Germinal center (tissue), 1 donor: ENCODE results near the gene OTOF.

ENCODE experiments used
- DNase-seq: peaks from one replicate; pipeline ENCODE4 v3.0.0; 2012; ENCODE audit warnings: mixed read lengths, low spot score

Gene OTOF

GRCh38 chr2:26500406-26500805, 22.5 kb upstream of the OTOF start:
- no peak for DNase-seq

GRCh38 chr2:26495705-26496297, 17.9 kb upstream of the OTOF start:
- no peak for DNase-seq

- DNase-seq, result no peak
Observed at GRCh38 chr2:26494891-26495290, 17.0 kb upstream of the OTOF start.

GRCh38 chr2:26494199-26494598, 16.3 kb upstream of the OTOF start:
- no peak for DNase-seq

DNA sequence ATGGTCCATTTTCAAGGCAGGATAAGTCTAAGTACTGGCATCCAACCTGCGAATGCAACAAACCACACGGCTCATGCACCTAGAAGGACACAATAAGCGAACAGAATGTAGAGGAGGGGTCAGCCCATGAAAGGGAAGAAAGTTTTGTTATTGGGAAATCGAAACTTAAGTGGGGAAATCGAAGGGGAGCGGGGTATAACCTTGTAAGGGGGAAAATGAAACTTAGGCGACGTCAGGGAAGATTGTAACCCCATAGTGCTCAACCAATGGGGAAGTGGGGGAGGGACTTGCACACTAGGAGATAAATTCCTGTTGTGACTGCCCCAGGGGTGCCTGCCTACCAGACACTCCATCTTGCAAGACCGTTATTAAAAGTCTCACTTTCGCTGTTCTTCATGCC, 15.6 kb upstream of the OTOF start:
- no peak for DNase-seq

GRCh38 chr2:26492749-26493515, 15.0 kb upstream of the OTOF start:
- no peak for DNase-seq

DNA sequence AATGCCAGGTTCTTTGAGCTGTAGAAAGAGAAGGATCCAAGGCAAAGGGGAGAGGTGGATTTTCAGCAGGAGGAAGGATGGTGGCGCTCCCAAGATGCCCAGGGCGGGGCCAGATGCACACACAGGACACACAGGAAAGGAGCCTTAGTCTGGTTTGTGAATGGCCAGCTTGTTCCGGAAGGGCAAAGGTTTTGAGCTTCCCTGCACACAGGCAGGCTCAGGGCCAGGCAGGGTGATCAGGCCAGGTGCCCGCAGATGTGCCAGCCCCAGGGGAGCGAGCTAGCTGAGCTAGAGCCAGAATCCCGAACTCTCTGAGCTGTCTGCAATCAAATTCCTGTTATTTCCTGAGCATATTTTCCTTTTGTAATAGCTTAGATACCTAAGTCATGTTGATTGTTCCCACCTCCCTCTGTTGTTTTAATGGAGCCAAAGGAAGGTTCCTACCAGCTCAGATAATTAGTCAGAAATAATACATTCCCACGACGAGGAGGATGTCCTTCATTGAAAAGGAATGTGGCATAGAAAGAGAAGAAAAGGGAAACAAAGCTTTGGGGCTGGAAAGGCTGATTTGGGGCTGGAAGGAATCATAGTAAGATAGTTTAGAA, 13.7 kb upstream of the OTOF start:
- DNase-seq, result no peak

- DNase-seq, result no peak
Observed at GRCh38 chr2:26489213-26489850, 11.4 kb upstream of the OTOF start.

DNA sequence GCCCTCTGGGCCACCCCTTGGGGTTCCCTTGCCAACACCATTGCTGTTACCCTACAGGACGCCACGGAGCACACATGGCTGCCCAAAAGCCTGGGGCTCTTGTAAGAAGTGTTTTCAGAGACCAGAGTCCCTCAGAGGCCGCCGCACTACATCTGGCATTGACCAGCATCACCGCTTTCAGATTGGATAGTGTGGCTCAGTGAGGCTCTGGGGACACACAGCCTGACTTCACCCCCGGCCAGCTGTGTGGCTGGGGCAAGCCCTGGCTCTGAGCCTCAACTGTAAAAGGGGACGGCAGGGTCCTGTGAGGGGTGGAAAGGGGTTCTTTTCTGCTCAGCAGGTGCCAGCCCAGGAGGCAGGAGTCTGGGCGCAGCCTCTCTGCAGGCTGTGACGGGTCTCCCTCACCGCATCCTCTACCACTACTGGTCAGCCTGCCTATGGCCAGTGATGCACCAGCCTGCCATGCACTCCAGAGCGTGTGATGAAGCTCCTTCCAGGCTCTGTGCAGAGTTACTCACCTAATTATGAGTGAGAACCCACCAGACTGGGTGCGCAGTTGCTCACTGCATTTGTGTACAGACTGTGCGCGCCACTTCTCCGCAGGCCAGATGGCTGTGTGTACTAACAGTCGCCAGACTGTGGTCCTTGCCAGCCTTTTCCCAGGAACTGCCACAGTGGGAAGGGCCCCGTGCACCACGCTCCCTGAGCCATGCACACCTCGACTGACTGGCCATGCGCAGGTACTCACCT, 10.7 kb upstream of the OTOF start:
- DNase-seq, result no peak

DNA sequence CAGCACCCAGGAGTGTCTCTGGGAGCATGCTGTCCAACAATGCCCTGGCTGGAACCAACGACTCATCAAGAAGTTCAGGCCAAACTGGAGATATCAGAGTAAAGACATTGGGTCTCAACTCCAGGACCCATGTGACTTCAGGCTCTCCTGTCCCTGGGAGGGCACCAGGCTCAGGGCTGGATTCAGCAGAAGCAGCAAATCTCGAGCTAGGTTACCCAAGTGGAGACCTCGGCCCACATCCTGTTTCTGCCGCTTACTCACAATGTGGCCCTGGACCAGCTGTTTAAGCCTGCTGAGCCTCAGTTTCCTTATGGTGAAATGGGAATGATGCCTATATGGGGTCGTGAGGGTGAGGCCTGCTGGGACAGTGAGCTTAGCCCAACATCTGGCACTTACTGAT, 9.3 kb upstream of the OTOF start:
- no peak for DNase-seq

GRCh38 chr2:26486789-26487188, 8.9 kb upstream of the OTOF start:
- no peak for DNase-seq

DNA sequence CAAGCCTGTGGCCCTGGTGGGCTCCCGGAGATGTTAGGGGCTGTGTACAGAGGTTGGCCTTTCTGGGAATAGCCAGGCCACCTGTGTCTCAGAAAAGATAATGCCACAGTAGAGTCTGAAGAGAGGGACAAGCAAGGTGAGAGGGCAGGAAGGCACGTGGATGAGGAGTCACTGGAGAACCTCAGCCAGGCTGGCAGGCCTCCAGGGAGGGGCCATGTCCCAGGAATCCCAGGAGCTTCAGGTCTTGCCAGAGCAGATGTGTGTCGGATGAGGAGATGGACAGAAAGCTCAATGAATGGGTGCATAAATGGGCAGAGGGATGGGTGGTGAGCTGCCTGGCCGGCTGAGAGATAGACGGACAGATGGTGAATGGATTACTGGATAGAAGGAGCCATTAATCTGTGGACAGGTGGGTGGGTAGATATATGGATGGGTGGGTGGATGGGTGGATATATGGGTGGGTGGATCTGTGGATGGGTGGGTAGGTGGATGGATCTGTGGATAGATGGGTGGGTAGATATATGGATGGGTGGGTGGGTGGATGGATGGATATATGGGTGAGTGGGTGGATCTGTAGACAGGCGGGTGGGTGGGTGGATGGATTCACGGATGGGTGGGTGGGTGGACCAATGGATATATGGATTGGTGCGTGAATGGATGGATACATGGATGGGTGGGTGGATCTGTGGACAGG, 7.9 kb upstream of the OTOF start:
- DNase-seq, result no peak

DNA sequence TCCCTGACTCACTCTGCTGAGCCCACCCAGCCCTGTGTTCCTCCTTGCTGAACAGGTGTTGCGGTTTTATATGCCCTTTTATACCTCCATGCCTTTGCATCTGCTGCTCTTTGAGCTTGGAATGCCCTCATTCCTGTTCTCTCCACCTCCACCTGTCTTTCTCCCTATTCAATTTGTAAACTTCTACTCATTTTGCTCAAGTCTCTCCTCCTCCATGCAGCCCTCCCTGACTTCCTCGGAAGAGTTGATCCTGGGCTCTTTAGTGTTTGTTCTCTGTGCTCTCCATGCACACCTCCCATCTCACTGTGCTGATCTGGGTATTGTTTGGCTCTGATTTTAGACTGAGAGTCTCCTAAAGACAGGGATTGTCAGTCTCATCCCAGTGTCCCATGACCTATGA, 7.2 kb upstream of the OTOF start:
- DNase-seq, result no peak

GRCh38 chr2:26484579-26484978, 6.7 kb upstream of the OTOF start:
- DNase-seq, result no peak

- no peak for DNase-seq
Observed at GRCh38 chr2:26483957-26484565, 6.1 kb upstream of the OTOF start.

DNA sequence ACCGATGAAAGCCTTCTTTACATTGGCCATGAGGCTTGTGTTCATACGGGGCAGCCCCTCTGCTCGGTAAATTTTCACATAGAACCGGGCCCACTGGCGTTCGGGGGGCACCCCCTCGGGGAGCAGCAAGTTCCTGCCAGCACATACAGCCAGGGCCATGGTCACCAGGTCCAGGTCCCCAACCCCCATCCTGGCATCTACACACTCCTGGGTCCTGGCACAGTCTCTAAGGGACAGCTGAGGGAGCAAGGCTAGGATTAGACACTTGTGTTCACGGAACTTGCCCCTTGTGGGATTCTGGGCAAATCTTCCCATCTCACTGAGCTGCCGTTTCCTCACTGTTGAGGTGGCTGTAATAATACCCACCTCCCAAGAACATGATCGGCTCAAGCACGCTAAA, 5.6 kb upstream of the OTOF start:
- no peak for DNase-seq

DNA sequence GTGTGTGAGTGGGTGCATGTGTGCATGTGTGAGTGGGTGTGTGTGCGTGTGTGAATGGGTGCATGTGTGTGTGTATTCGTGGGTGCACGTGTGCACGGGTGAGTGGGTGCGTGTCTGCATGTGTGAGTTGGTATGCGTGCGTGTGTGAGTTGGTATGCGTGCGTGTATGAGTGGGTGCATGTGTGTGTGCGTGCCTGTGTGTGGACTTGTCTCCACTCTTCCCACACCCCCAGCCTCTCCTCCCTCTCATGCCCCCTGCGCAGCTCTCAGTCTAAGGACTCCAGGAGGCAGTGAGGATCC, 5.1 kb upstream of the OTOF start:
- DNase-seq, result no peak

DNA sequence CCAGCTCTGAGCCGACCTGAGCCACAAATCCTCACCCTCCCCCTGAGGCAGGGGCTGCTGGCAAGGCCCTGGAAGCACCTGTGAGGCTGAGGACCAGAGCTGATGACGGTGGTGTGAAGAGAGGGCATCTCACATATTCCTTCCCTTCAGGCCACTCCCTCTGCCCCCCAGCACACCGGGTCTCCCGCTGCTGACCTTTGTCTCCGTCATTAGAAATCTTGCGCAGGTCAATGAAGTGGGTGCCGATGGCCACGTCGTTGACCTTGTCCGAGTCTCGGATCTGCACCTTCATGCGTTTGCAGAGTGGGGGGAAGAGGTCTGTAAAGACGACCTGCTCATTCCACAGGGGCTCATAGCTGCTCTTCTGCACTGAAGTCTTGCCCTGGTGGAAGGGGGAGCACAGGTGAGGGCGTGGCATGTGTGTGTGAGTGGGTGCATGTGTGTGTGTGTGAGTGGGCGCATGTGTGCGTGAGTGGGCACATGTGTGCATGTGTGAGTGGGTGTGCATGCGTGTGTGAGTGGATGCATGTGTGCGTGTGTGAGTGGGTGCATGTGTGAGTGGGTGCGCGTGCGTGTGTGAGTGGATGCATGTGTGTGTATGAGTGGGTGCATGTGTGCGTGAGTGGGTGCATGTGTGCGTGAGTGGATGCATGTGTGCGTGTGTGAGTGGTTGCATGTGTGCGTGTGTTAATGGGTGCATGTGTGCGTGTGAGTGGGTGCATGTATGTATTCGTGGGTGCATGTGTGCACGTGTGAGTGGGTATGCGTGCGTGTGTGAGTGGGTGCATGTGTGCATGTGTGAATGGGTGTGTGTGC, 4.5 kb upstream of the OTOF start:
- DNase-seq, result no peak

DNA sequence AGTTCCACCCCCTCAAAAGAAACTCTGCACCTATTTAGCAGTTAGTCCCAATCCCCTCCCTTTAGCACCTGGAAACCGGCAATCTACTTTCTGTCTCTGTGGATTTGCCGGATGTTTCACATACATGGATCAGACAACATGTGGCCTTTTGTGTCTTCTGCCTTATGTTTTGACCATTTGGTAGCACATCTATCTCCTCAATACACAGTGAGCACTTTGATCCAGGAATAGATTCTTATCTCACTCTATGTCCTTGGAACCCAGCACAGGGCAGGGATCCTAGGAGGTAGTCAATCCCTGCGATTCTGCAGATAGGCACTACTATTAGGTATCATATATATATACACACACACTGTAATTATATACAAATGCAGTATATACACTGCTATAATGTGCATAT, 3.8 kb upstream of the OTOF start:
- DNase-seq, result no peak

DNA sequence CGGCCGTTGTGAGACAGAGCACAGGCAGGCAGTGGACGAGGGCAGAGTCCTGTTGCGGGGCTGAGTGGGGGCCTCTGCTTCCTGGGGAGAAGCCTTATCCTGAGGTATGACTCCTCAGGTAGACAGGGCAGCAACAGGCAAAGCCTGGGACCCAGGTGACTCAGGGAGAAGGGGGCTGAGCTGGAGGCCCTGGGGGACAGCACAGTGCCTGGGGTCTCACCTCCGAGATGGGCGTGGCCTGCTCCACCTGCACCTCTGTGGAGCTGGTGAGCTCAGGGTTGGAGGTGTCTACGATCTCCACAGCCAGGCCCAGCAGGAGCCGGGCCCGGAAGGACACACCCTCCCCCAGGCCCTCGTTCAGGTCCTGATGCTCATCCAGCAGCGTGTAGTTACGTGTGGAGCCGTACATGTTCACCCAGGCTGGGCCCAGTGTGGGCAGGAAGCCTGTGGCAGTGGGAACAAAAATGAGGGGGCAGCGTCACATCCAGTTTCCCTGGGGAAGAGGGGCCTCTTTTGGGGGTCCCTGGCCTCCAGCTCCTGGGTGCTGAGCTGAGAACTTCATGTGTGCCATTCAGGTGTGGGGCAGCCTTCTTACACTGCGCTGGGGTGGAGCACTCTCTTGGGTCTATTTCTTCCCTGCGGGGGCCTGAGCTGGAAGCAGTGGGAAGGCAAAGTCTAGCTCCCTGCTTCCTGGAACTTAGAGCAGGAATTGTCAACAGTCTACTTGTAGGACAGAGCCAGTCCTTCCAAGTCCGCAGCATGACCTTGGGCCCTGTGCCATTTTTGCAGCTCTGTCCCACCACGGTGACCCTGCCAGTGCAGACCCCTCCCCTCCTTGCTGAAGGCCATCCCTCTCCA, 2.9 kb upstream of the OTOF start:
- no peak for DNase-seq
